ENCODE data around the gene DYRK1B. TPM values are rescaled to one million over a fixed set of nuclear protein-coding genes. Genes with fewer than 3 reads are reported as not detected.
"Not testable (repeated sequence)": the region's sequence is repeated elsewhere in the genome, so short reads cannot be mapped to it uniquely, and the experiment has no call there.

The DYRK1B gene
- total RNA-seq, 1 donor from 2014 or later, result 54.0 TPM

GRCh38 chr19:39814595-39814994 lies 19.4 kb downstream of the DYRK1B start:
- no peak for DNase-seq (ENCODE audit: low spot score in 2 of 2, unreplicated experiment in 2 of 2)
- Mint-ChIP-seq H3K9me3 (no peaks in the 10 kb centered on the region), H3K4me1 (peaks cover 4% of the 10 kb centered on the region), H3K27ac (no peak overlapping the region), H3K36me3 (no peaks in the 10 kb centered on the region), H3K27me3 (ENCODE audit: low read depth) (no peaks in the 10 kb centered on the region), H3K4me3 (no peak overlapping the region)
- TF ChIP-seq CTCF (IDR thresholded peaks at IDR 0.05; ENCODE audit: unreplicated experiment), result no peak

- H3K36me3 Mint-ChIP-seq; H3K27me3 Mint-ChIP-seq (ENCODE audit: low read depth); H3K4me3 Mint-ChIP-seq; DNase-seq (ENCODE audit: low spot score in 2 of 2, unreplicated experiment in 2 of 2); H3K9me3 Mint-ChIP-seq; H3K4me1 Mint-ChIP-seq; H3K27ac Mint-ChIP-seq: not testable (repeated sequence)
These were observed 19.9 kb downstream of the DYRK1B start for GRCh38 chr19:39814111-39814510.

- Mint-ChIP-seq H3K9me3 (peaks cover 3% of the 10 kb centered on the region), H3K27me3 (ENCODE audit: low read depth) (peaks cover 2% of the 10 kb centered on the region), H3K4me3 (no peak overlapping the region), H3K27ac (no peak overlapping the region), H3K36me3 (no peaks in the 10 kb centered on the region), H3K4me1 (peaks cover 4% of the 10 kb centered on the region)
- DNase-seq (ENCODE audit: low spot score in 2 of 2, unreplicated experiment in 2 of 2), result no peak
- no peak for TF ChIP-seq CTCF (IDR thresholded peaks at IDR 0.05; ENCODE audit: unreplicated experiment)
These were observed 20.5 kb downstream of the DYRK1B start for GRCh38 chr19:39813264-39813993.

GRCh38 chr19:39811064-39811463 lies 22.9 kb downstream of the DYRK1B start:
- no peak for TF ChIP-seq CTCF (IDR thresholded peaks at IDR 0.05; ENCODE audit: unreplicated experiment)
- peaks cover 4% of the 10 kb centered on the region for H3K4me1 Mint-ChIP-seq
- no peaks in the 10 kb centered on the region for H3K36me3 Mint-ChIP-seq
- no peak for DNase-seq (ENCODE audit: low spot score in 2 of 2, unreplicated experiment in 2 of 2)
- H3K4me3 Mint-ChIP-seq, result no peak overlapping the region
- peaks cover 8% of the 10 kb centered on the region for H3K9me3 Mint-ChIP-seq
- peaks cover 4% of the 10 kb centered on the region for H3K27me3 Mint-ChIP-seq (ENCODE audit: low read depth)
- H3K27ac Mint-ChIP-seq, result no peak overlapping the region

GRCh38 chr19:39810424-39810823 lies 23.5 kb downstream of the DYRK1B start:
- DNase-seq (ENCODE audit: low spot score in 2 of 2, unreplicated experiment in 2 of 2), result no peak
- no peak overlapping the region for H3K4me3 Mint-ChIP-seq
- H3K36me3 Mint-ChIP-seq, result no peaks in the 10 kb centered on the region
- peaks cover 8% of the 10 kb centered on the region for H3K9me3 Mint-ChIP-seq
- peaks cover 1% of the 10 kb centered on the region for H3K4me1 Mint-ChIP-seq
- no peak overlapping the region for H3K27ac Mint-ChIP-seq
- TF ChIP-seq CTCF (IDR thresholded peaks at IDR 0.05; ENCODE audit: unreplicated experiment), result no peak
- peaks cover 4% of the 10 kb centered on the region for H3K27me3 Mint-ChIP-seq (ENCODE audit: low read depth)

- H3K4me3 Mint-ChIP-seq, result no peak overlapping the region
- peaks cover 4% of the 10 kb centered on the region for H3K27me3 Mint-ChIP-seq (ENCODE audit: low read depth)
- TF ChIP-seq CTCF (IDR thresholded peaks at IDR 0.05; ENCODE audit: unreplicated experiment), result no peak
- H3K36me3 Mint-ChIP-seq, result no peaks in the 10 kb centered on the region
- no peak overlapping the region for H3K27ac Mint-ChIP-seq
- no peak for DNase-seq (ENCODE audit: low spot score in 2 of 2, unreplicated experiment in 2 of 2)
- peaks cover 8% of the 10 kb centered on the region for H3K9me3 Mint-ChIP-seq
- peaks cover 1% of the 10 kb centered on the region for H3K4me1 Mint-ChIP-seq
These were observed 24.6 kb downstream of the DYRK1B start for GRCh38 chr19:39809368-39809767.

- H3K27ac Mint-ChIP-seq; DNase-seq (ENCODE audit: low spot score in 2 of 2, unreplicated experiment in 2 of 2); H3K4me1 Mint-ChIP-seq; H3K4me3 Mint-ChIP-seq; H3K36me3 Mint-ChIP-seq; H3K27me3 Mint-ChIP-seq (ENCODE audit: low read depth); H3K9me3 Mint-ChIP-seq: not testable (repeated sequence)
These were observed 25.3 kb downstream of the DYRK1B start for GRCh38 chr19:39808688-39809087.

Measured in mesothelial cell of epicardium (in vitro differentiated cells).